ENCODE results near the gene REEP2. TPM values are rescaled to one million over a fixed set of nuclear protein-coding genes. Genes with fewer than 3 reads are reported as not detected.
A peak's percentile ranks its signal among the peaks of the same experiment; 100 is the strongest.

Gene REEP2
- total and polyA plus RNA-seq, 2 experiments from 2014 or later = 20.5 to 29.8 TPM

GRCh38 chr5:138439477-138440158 is 761 bp downstream of the REEP2 start:
- Histone ChIP-seq H3K27ac (ENCODE audit: low read depth) (no peak overlapping the region), H2AFZ (peak overlapping the region; percentile 97)
- H3K9me3 Mint-ChIP-seq = no peaks in the 10 kb centered on the region

More at GRCh38 chr5:138439477-138440158, 761 bp downstream of the REEP2 start:
- ATAC-seq (peak; percentile 40), DNase-seq (ENCODE audit: low spot score) (peak; percentile 41)
- H4K20me1 ChIP-seq (replicated peaks; ENCODE audit: insufficient read depth) = no peaks in the 10 kb centered on the region
- H3K27me3 Mint-ChIP-seq (ENCODE audit: insufficient read depth, low read depth, poor library complexity) = peaks cover 24% of the 10 kb centered on the region
- H3K79me2 ChIP-seq (replicated peaks; ENCODE audit: insufficient read depth) = no peaks in the 10 kb centered on the region
- peak overlapping the region; percentile 100 for H3K4me2 ChIP-seq
- H3K27ac Mint-ChIP-seq = no peak overlapping the region
- H3K36me3 ChIP-seq (ENCODE audit: insufficient read depth) = peaks cover 8% of the 10 kb centered on the region
- TF ChIP-seq CREB1 (CRISPR knock-in tag; IDR thresholded peaks at IDR 0.05; ENCODE audit: low read depth) (no peak), ZNF331 (CRISPR knock-in tag; IDR thresholded peaks at IDR 0.05; ENCODE audit: low read depth) (no peak), ETS1 (IDR thresholded peaks at IDR 0.05) (no peak), NANOG (IDR thresholded peaks at IDR 0.05; ENCODE audit: borderline replicate concordance) (no peak), ZNF114 (CRISPR knock-in tag; IDR thresholded peaks at IDR 0.05) (no peak), REST (IDR thresholded peaks at IDR 0.05; ENCODE audit: unreplicated experiment) (no peak), JUNB (IDR thresholded peaks at IDR 0.05; ENCODE audit: unreplicated experiment) (no peak), STAT1 (IDR thresholded peaks at IDR 0.05; ENCODE audit: unreplicated experiment) (no peak), POLR2AphosphoS5 (IDR thresholded peaks at IDR 0.05; ENCODE audit: low read depth) (no peak), EZH2 (IDR thresholded peaks at IDR 0.05; ENCODE audit: low read depth, unreplicated experiment) (no peak), ZNF462 (CRISPR knock-in tag; IDR thresholded peaks at IDR 0.05) (no peak), CTCF (conservative IDR thresholded peaks at IDR 0.05; ENCODE audit: low read depth in 2 of 2) (no peak), EZH2phosphoT487 (IDR thresholded peaks at IDR 0.05; ENCODE audit: unreplicated experiment) (no peak)
- H3K9me2 ChIP-seq (ENCODE audit: insufficient read depth) = no peaks in the 10 kb centered on the region
- H3F3A ChIP-seq (replicated peaks; ENCODE audit: low read depth) = peaks cover 19% of the 10 kb centered on the region
- H3K36me3 Mint-ChIP-seq (ENCODE audit: low read depth) = peaks cover 19% of the 10 kb centered on the region
- peak overlapping the region; percentile 86 for H3K4me3 ChIP-seq
- no peaks in the 10 kb centered on the region; the same call in 1 of the 2 replicates for H3K27me3 ChIP-seq (ENCODE audit: insufficient read depth)
- H3K4me1 Mint-ChIP-seq = peaks cover 29% of the 10 kb centered on the region
- H3K4me1 ChIP-seq (ENCODE audit: insufficient read depth) = peaks cover 11% of the 10 kb centered on the region
- H3K4me3 Mint-ChIP-seq = peak overlapping the region; percentile 89

All from GM23338 (cell line).